ENCODE data around the gene SCGN. TPM values are rescaled to one million over a fixed set of nuclear protein-coding genes. Genes with fewer than 3 reads are reported as not detected.

Gene SCGN
- total RNA-seq, 1 donor from 2014 or later = 0.85 TPM

DNA sequence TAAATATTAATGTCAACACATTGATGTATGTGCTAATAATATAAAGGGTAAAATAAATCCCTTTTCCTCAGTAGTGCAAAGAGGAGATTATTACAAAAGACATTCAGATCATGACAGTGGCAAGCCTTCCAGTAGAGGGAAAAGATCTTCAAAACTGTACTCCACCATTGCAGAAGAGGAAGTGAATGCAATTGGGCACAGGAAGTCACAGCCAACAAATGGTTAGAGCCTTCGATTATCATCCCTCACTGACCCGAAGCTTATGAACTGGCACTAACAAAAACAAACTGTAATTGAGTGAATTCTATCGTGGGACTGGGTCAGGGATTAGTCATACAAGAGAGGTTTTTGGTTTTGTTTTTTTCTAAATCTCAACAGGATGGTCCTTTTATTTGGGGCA, 39.3 kb upstream of the SCGN start:
- H3K4me1 Mint-ChIP-seq (ENCODE audit: unreplicated experiment) = peaks cover 13% of the 10 kb centered on the region
- H3K27me3 Mint-ChIP-seq (ENCODE audit: unreplicated experiment) = no peaks in the 10 kb centered on the region
- no peak for DNase-seq (ENCODE audit: low spot score)
- no peaks in the 10 kb centered on the region for H3K9me3 Mint-ChIP-seq (ENCODE audit: unreplicated experiment)
- H3K36me3 Mint-ChIP-seq (ENCODE audit: low read depth, unreplicated experiment) = no peaks in the 10 kb centered on the region
- TF ChIP-seq, protein P1, sequence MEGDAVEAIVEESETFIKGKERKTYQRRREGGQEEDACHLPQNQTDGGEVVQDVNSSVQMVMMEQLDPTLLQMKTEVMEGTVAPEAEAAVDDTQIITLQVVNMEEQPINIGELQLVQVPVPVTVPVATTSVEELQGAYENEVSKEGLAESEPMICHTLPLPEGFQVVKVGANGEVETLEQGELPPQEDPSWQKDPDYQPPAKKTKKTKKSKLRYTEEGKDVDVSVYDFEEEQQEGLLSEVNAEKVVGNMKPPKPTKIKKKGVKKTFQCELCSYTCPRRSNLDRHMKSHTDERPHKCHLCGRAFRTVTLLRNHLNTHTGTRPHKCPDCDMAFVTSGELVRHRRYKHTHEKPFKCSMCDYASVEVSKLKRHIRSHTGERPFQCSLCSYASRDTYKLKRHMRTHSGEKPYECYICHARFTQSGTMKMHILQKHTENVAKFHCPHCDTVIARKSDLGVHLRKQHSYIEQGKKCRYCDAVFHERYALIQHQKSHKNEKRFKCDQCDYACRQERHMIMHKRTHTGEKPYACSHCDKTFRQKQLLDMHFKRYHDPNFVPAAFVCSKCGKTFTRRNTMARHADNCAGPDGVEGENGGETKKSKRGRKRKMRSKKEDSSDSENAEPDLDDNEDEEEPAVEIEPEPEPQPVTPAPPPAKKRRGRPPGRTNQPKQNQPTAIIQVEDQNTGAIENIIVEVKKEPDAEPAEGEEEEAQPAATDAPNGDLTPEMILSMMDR (IDR thresholded peaks at IDR 0.05; ENCODE audit: unreplicated experiment) = no peak
- no peak overlapping the region for H3K27ac Mint-ChIP-seq (ENCODE audit: unreplicated experiment)
- H3K4me3 Mint-ChIP-seq (ENCODE audit: unreplicated experiment) = no peak overlapping the region

DNA sequence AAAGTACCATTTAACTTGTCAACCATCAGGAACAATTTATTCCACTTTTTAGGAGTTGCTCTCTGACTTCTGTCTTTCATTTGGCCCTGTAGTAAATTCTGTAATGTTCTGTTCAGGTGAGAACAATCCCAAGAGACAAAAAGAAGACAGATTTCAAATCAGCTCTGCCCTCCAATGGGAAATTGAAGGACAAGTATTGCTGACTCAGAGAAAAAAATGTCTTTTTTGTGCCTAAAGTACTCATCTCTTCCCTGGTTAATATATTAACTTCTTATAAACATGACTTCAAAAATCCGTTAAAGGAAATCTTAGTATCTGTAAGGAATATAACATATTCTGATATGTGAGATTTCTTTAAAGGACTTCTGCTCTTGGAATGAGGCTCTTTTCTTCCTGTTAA, 38.6 kb upstream of the SCGN start:
- H3K4me1 Mint-ChIP-seq (ENCODE audit: unreplicated experiment) = peaks cover 9% of the 10 kb centered on the region
- no peak overlapping the region for H3K4me3 Mint-ChIP-seq (ENCODE audit: unreplicated experiment)
- TF ChIP-seq, protein P1 (IDR thresholded peaks at IDR 0.05; ENCODE audit: unreplicated experiment) = no peak
- H3K27ac Mint-ChIP-seq (ENCODE audit: unreplicated experiment) = no peak overlapping the region
- no peaks in the 10 kb centered on the region for H3K36me3 Mint-ChIP-seq (ENCODE audit: low read depth, unreplicated experiment)
- no peaks in the 10 kb centered on the region for H3K27me3 Mint-ChIP-seq (ENCODE audit: unreplicated experiment)
- no peaks in the 10 kb centered on the region for H3K9me3 Mint-ChIP-seq (ENCODE audit: unreplicated experiment)
- DNase-seq (ENCODE audit: low spot score) = no peak

DNA sequence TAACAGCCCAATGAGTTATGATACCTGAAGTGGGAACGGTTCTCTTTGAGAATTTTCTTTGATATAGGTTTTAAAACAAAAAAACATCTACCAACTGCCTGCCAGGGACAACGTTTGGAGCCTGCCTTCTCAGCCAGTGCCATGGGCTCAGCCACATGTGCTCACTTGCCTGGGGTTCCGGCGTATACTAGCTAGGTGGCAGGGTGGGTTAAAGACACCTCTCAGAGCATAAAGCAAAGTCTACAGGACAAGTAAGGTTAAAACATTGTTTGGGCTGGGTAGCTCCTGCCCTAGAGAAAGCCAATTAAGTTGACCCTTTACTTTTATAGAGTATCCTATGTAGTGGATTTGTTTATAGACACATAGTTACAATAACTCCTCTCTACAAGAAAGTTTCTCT, 38.0 kb upstream of the SCGN start:
- Mint-ChIP-seq H3K4me1 (ENCODE audit: unreplicated experiment) (peaks cover 6% of the 10 kb centered on the region), H3K27me3 (ENCODE audit: unreplicated experiment) (peaks cover 2% of the 10 kb centered on the region), H3K36me3 (ENCODE audit: low read depth, unreplicated experiment) (no peaks in the 10 kb centered on the region), H3K9me3 (ENCODE audit: unreplicated experiment) (no peaks in the 10 kb centered on the region), H3K4me3 (ENCODE audit: unreplicated experiment) (no peak overlapping the region), H3K27ac (ENCODE audit: unreplicated experiment) (no peak overlapping the region)
- no peak for DNase-seq (ENCODE audit: low spot score)
- TF ChIP-seq, protein P1 (IDR thresholded peaks at IDR 0.05; ENCODE audit: unreplicated experiment) = no peak

DNA sequence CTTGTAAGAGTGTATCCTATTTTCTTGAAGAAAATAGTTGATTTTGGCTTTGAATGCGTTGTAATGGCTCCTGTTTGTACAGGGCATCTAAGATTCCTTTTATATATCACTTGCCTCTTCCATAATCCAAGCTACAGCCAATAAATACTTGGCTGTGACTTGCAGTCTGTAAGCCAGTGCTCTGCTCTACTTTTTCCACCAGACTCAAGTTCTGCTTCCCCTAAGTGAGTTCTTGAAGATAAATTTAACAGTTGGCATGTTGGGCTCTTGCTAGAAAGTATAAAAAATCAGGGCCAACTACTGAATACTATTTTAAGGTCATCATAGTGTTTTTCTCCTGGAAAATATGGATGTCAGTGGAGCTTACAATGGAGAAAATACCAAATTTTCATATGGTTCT, 36.5 kb upstream of the SCGN start:
- Mint-ChIP-seq H3K4me3 (ENCODE audit: unreplicated experiment) (no peak overlapping the region), H3K27ac (ENCODE audit: unreplicated experiment) (no peak overlapping the region), H3K36me3 (ENCODE audit: low read depth, unreplicated experiment) (peaks cover under 1% of the 10 kb centered on the region), H3K27me3 (ENCODE audit: unreplicated experiment) (peaks cover 3% of the 10 kb centered on the region), H3K4me1 (ENCODE audit: unreplicated experiment) (peaks cover 6% of the 10 kb centered on the region), H3K9me3 (ENCODE audit: unreplicated experiment) (no peaks in the 10 kb centered on the region)
- TF ChIP-seq, protein P1 (IDR thresholded peaks at IDR 0.05; ENCODE audit: unreplicated experiment) = no peak
- no peak for DNase-seq (ENCODE audit: low spot score)

DNA sequence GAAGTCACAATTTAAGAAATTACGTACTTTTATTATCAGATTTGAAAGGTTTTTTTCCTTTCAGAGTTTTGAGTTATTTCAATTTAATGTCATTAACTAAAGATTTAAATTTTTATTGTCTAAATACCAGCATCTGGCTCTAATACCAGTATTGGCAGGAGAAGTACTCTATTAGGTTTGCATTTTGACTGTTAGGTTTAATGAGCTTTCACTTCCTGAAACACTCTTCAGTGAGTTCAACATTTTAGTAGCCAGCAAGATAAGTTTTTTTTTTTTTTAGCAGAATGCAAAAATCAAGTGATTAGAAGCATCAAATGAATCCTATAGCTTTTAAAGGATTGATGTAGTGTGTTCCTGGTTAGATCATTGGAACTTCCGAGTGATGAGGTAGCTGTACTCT, 34.0 kb upstream of the SCGN start:
- TF ChIP-seq, protein P1 (IDR thresholded peaks at IDR 0.05; ENCODE audit: unreplicated experiment) = no peak
- peaks cover 12% of the 10 kb centered on the region for H3K36me3 Mint-ChIP-seq (ENCODE audit: low read depth, unreplicated experiment)
- peaks cover 3% of the 10 kb centered on the region for H3K27me3 Mint-ChIP-seq (ENCODE audit: unreplicated experiment)
- no peak overlapping the region for H3K27ac Mint-ChIP-seq (ENCODE audit: unreplicated experiment)
- H3K4me1 Mint-ChIP-seq (ENCODE audit: unreplicated experiment) = peaks cover under 1% of the 10 kb centered on the region
- DNase-seq (ENCODE audit: low spot score) = no peak
- no peaks in the 10 kb centered on the region for H3K9me3 Mint-ChIP-seq (ENCODE audit: unreplicated experiment)
- H3K4me3 Mint-ChIP-seq (ENCODE audit: unreplicated experiment) = no peak overlapping the region

Measured in endothelial cell (in vitro differentiated cells).